IPS-18a (cell line): ENCODE measurements around the gene PCED1B.

ENCODE experiments used
- H3K27ac ChIP-seq: one replicate; pipeline ENCODE4 v1.5.1; 2013; ENCODE audit warnings: low read length
- H3K27me3 ChIP-seq: one replicate; pipeline ENCODE4 v1.6.1; 2013; ENCODE audit warnings: mild to moderate bottlenecking, low read length; ENCODE audit not compliant: control insufficient read depth, insufficient read depth
- H3K36me3 ChIP-seq: one replicate; pipeline ENCODE4 v1.6.1; 2013; ENCODE audit warnings: low read depth, low read length; ENCODE audit not compliant: control insufficient read depth
- H3K4me1 ChIP-seq: one replicate; pipeline ENCODE4 v1.6.1; 2013; ENCODE audit warnings: low read depth, low read length; ENCODE audit not compliant: control insufficient read depth
- H3K4me3 ChIP-seq: one replicate; pipeline ENCODE4 v1.5.1; 2013; ENCODE audit warnings: low read length
- H3K9ac ChIP-seq: one replicate; pipeline ENCODE4 v1.6.1; 2013; ENCODE audit warnings: mild to moderate bottlenecking, low read length, moderate library complexity
- H3K9me3 ChIP-seq: one replicate; pipeline ENCODE4 v1.6.1; 2013; ENCODE audit warnings: low read depth, low read length; ENCODE audit not compliant: control insufficient read depth

PCED1B gene

GRCh38 chr12:47235258-47236040 lies 156.0 kb downstream of the PCED1B start:
- H3K27me3 ChIP-seq, result no peaks in the 10 kb centered on the region
- no peaks in the 10 kb centered on the region for H3K4me1 ChIP-seq
- H3K9me3 ChIP-seq, result no peaks in the 10 kb centered on the region
- H3K4me3 ChIP-seq, result no peak overlapping the region
- H3K27ac ChIP-seq, result no peak overlapping the region
- no peaks in the 10 kb centered on the region for H3K36me3 ChIP-seq
- no peak overlapping the region for H3K9ac ChIP-seq

- H3K27ac ChIP-seq, result no peak overlapping the region
- H3K9me3 ChIP-seq, result no peaks in the 10 kb centered on the region
- no peak overlapping the region for H3K9ac ChIP-seq
- H3K4me3 ChIP-seq, result no peak overlapping the region
- no peaks in the 10 kb centered on the region for H3K27me3 ChIP-seq
- no peaks in the 10 kb centered on the region for H3K4me1 ChIP-seq
- H3K36me3 ChIP-seq, result no peaks in the 10 kb centered on the region
Measured at GRCh38 chr12:47236109-47236714, 156.8 kb downstream of the PCED1B start.

DNA sequence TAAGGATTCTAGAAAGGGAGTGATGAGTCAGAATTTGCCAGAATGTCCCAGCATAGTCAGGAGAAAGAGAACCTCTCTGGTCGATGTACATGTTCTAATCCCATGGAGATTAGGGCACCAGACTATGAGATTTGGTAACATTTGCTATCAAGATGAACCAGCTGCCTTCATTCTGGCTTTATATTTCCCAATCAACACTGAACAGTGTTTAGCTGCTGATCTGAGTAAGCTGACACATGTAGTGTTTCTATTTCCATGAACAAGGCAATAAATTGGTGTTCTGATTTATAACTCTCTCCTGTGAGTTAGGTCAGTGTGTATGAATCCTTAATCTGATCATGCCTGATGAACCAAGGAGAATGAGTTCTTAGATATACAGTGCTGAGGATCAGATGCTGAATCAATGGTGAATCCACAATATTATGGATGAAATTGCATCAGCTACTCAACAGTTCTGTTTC lies 158.4 kb downstream of the PCED1B start:
- Histone ChIP-seq H3K36me3 (no peaks in the 10 kb centered on the region), H3K9ac (no peak overlapping the region), H3K27ac (no peak overlapping the region)

GRCh38 chr12:47238669-47239114 lies 159.3 kb downstream of the PCED1B start:
- no peaks in the 10 kb centered on the region for H3K27me3 ChIP-seq
- H3K4me3 ChIP-seq, result no peak overlapping the region
- H3K9ac ChIP-seq, result no peak overlapping the region
- H3K9me3 ChIP-seq, result no peaks in the 10 kb centered on the region
- H3K27ac ChIP-seq, result no peak overlapping the region
- H3K36me3 ChIP-seq, result no peaks in the 10 kb centered on the region
- no peaks in the 10 kb centered on the region for H3K4me1 ChIP-seq

More for the DNA sequence above, 158.4 kb downstream of the PCED1B start:
- Histone ChIP-seq H3K4me1 (no peaks in the 10 kb centered on the region), H3K9me3 (no peaks in the 10 kb centered on the region), H3K27me3 (no peaks in the 10 kb centered on the region), H3K4me3 (no peak overlapping the region)

DNA sequence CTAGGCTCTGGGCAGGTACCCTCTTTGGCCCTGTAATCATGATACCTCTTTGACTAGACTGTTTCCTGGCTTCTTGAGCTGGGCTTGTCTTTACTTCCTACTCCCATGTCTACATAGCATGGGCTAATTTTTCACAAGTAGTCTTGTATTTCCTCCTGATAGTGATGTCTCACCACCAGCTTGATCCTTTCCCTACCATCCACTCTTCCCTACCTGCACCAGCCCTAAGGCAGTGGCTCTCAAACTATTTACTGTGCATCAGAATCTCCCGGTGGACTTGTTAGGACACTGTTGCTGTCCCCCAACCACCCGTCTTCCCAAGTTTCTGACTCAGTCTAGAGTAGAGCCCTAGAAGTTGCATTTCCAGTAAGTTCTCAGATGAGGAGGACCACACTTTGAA lies 163.0 kb downstream of the PCED1B start:
- H3K27ac ChIP-seq, result no peak overlapping the region
- no peak overlapping the region for H3K4me3 ChIP-seq
- H3K27me3 ChIP-seq, result no peaks in the 10 kb centered on the region
- no peaks in the 10 kb centered on the region for H3K36me3 ChIP-seq
- H3K9me3 ChIP-seq, result no peaks in the 10 kb centered on the region
- no peak overlapping the region for H3K9ac ChIP-seq
- no peaks in the 10 kb centered on the region for H3K4me1 ChIP-seq

GRCh38 chr12:47244835-47245234 lies 165.4 kb downstream of the PCED1B start:
- Histone ChIP-seq H3K4me1 (no peaks in the 10 kb centered on the region), H3K27me3 (no peaks in the 10 kb centered on the region), H3K36me3 (no peaks in the 10 kb centered on the region), H3K9ac (no peak overlapping the region), H3K27ac (no peak overlapping the region), H3K9me3 (no peaks in the 10 kb centered on the region), H3K4me3 (no peak overlapping the region)

- Histone ChIP-seq H3K27ac (no peak overlapping the region), H3K4me3 (no peak overlapping the region), H3K27me3 (no peaks in the 10 kb centered on the region), H3K9ac (no peak overlapping the region), H3K4me1 (no peaks in the 10 kb centered on the region), H3K9me3 (no peaks in the 10 kb centered on the region), H3K36me3 (no peaks in the 10 kb centered on the region)
Measured at GRCh38 chr12:47245623-47246022, 166.2 kb downstream of the PCED1B start.

DNA sequence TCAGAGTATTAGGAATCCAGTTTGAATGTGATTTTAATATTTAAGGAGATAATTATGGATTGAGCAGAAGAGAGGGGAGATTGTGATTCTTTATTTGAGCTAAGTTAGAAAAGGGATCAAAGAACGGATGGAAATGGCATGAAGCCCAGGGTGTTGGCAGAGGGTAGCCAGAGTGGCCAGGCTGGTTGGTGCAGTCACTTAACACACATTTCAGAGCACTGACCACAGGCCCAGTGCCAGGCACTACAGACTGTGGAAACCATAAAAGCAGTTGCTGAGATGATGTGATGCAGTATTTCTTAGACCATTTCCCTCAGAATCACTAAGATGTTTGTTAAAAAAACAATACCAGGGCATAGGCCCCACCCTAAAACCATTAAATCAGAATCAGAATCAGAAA lies 168.0 kb downstream of the PCED1B start:
- Histone ChIP-seq H3K36me3 (no peaks in the 10 kb centered on the region), H3K4me3 (no peak overlapping the region), H3K27ac (no peak overlapping the region), H3K9ac (no peak overlapping the region), H3K9me3 (no peaks in the 10 kb centered on the region), H3K27me3 (no peaks in the 10 kb centered on the region), H3K4me1 (no peaks in the 10 kb centered on the region)

GRCh38 chr12:47249082-47249481 lies 169.7 kb downstream of the PCED1B start:
- no peak overlapping the region for H3K4me3 ChIP-seq
- no peaks in the 10 kb centered on the region for H3K4me1 ChIP-seq
- no peaks in the 10 kb centered on the region for H3K27me3 ChIP-seq
- H3K27ac ChIP-seq, result no peak overlapping the region
- H3K9ac ChIP-seq, result no peak overlapping the region
- no peaks in the 10 kb centered on the region for H3K9me3 ChIP-seq
- no peaks in the 10 kb centered on the region for H3K36me3 ChIP-seq

DNA sequence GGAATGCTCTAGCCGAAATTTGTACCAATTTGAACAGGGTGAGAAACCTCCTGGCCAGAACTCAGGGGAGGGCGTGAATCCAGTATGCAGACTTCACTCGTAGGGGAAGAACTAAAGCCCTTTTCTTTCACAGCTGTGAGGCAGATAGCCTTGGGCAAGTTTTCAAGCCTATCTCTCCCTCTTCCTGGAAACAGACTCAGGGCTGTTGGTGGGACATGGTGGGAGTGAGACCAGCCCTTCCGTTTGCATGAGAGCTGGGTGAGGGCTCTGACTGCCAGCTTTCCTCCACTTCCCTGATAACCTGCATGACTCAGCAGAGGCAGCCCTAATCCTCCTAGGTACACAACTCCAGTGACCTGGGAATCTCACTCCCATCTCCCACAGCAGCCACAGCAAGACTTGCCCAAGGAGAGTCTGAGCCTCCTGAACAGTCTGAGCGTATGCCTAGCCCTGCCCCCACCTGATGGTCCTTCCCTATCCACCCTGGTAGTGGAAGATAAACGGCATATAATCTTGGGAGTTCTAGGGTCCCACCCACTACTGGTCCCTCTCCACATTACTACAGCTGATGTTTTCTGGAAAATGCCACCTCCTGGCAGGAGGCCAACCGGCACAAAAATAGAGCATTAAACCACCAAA lies 170.4 kb downstream of the PCED1B start:
- no peaks in the 10 kb centered on the region for H3K27me3 ChIP-seq
- no peaks in the 10 kb centered on the region for H3K4me1 ChIP-seq
- H3K9me3 ChIP-seq, result no peaks in the 10 kb centered on the region
- H3K27ac ChIP-seq, result no peak overlapping the region
- no peaks in the 10 kb centered on the region for H3K36me3 ChIP-seq
- H3K4me3 ChIP-seq, result no peak overlapping the region
- H3K9ac ChIP-seq, result no peak overlapping the region

DNA sequence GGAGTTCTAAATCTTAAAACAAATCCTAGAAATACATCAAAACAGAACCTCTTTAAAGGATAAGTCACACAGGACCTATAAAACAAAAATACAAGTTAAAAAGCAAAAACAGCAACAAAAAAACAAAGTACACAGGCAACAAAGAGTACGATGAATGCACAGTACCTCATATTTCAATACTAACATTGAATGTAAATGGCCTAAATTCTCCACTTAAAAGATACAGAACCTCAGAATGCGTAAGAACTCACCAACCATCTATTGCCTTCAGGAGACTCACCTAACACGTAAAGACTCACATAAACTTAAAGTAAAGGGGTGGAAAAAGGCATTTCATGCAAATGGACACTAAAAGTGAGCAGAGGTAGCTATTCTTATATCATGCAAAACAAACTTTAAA lies 172.5 kb downstream of the PCED1B start:
- Histone ChIP-seq H3K9me3 (no peaks in the 10 kb centered on the region), H3K4me3 (no peak overlapping the region), H3K4me1 (no peaks in the 10 kb centered on the region), H3K9ac (no peak overlapping the region), H3K27ac (no peak overlapping the region), H3K27me3 (no peaks in the 10 kb centered on the region), H3K36me3 (no peaks in the 10 kb centered on the region)
